Peyer's patch (tissue), 4 donors: ENCODE results near the gene PFKP.

ENCODE experiments used
- POLR2A ChIP-seq, 2 donors: fragments of 450-650 bp; IDR thresholded peaks; one replicate each; pipeline ENCODE4 v1.5.1; 2017; ENCODE audit warnings: antibody characterized with exemption in 2 of 2, mild to moderate bottlenecking in 2 of 2, moderate library complexity in 2 of 2
- TF ChIP-seq, protein P1 (sequence below), 6 experiments: fragments of 450-650 bp in 4 of 6; fragments of 200-600 bp in 2 of 6; sonication (generic) in 1 of 6; IDR thresholded peaks; one replicate each; pipeline ENCODE4 v1.5.1; 2017 to 2019; ENCODE audit warnings: antibody characterized with exemption in 6 of 6, mild to moderate bottlenecking in 3 of 6, moderate library complexity in 1 of 6

DNA sequence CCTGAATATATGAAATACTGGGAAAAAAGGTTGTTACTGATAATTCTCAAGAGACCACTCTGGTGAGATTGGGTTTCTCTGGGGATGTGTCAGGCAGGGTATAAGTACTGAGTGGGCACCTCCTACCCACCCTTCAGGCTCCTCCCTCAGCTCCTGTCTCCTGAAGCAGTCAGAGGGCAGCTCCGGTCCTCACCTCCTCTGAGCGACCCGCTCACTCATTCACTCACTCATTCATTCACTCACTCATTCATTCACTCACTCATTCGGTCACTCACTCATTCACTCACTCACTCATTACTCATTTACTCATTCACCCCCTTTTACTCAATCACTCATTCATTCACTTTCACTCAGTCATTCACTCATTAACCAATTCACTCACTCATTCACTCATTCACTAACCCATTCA lies 6.9 kb upstream of the PFKP start:
- TF ChIP-seq, protein P1, sequence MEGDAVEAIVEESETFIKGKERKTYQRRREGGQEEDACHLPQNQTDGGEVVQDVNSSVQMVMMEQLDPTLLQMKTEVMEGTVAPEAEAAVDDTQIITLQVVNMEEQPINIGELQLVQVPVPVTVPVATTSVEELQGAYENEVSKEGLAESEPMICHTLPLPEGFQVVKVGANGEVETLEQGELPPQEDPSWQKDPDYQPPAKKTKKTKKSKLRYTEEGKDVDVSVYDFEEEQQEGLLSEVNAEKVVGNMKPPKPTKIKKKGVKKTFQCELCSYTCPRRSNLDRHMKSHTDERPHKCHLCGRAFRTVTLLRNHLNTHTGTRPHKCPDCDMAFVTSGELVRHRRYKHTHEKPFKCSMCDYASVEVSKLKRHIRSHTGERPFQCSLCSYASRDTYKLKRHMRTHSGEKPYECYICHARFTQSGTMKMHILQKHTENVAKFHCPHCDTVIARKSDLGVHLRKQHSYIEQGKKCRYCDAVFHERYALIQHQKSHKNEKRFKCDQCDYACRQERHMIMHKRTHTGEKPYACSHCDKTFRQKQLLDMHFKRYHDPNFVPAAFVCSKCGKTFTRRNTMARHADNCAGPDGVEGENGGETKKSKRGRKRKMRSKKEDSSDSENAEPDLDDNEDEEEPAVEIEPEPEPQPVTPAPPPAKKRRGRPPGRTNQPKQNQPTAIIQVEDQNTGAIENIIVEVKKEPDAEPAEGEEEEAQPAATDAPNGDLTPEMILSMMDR (IDR thresholded peaks at IDR 0.05): no peak
- TF ChIP-seq POLR2A (IDR thresholded peaks at IDR 0.05): no peak
